ENCODE data around the gene FRK. TPM values are rescaled to one million over a fixed set of nuclear protein-coding genes. Genes with fewer than 3 reads are reported as not detected.

Gene FRK
- total and polyA plus RNA-seq, 8 donors, result 3.1 to 16.1 (median 4.5) TPM

DNA sequence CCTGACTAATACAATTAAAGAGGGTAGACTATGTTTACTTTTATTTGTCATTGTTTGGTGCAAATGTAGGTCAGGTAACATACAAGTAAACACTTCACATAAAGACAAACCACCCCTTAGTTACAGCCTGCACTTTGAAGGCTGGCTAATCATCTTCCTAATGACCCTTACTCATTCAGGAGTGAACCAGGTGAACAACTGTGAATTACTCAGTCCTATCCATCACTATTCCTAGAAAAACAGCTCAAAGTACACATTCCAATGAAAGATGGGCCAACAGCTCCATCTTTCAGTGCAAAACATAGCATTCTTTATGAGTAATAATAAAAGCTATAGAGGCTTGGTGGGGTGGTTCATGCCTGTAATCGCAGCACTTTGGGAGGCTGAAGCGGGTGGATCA, 78.2 kb downstream of the FRK start:
- no peaks in the 10 kb centered on the region for H3K27me3 ChIP-seq
- intact Hi-C loops (cut with DNase I), result no loop called here
- no peaks in the 10 kb centered on the region for H3K4me1 ChIP-seq
- no peak for DNase-seq
- H3K36me3 ChIP-seq, result no peaks in the 10 kb centered on the region
- no peak for ATAC-seq
- no peaks in the 10 kb centered on the region for H3K9me3 ChIP-seq
- no peak overlapping the region for H3K4me3 ChIP-seq
- no peak overlapping the region for H3K27ac ChIP-seq
- TF ChIP-seq, protein P1, sequence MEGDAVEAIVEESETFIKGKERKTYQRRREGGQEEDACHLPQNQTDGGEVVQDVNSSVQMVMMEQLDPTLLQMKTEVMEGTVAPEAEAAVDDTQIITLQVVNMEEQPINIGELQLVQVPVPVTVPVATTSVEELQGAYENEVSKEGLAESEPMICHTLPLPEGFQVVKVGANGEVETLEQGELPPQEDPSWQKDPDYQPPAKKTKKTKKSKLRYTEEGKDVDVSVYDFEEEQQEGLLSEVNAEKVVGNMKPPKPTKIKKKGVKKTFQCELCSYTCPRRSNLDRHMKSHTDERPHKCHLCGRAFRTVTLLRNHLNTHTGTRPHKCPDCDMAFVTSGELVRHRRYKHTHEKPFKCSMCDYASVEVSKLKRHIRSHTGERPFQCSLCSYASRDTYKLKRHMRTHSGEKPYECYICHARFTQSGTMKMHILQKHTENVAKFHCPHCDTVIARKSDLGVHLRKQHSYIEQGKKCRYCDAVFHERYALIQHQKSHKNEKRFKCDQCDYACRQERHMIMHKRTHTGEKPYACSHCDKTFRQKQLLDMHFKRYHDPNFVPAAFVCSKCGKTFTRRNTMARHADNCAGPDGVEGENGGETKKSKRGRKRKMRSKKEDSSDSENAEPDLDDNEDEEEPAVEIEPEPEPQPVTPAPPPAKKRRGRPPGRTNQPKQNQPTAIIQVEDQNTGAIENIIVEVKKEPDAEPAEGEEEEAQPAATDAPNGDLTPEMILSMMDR (IDR thresholded peaks at IDR 0.05), result no peak

DNA sequence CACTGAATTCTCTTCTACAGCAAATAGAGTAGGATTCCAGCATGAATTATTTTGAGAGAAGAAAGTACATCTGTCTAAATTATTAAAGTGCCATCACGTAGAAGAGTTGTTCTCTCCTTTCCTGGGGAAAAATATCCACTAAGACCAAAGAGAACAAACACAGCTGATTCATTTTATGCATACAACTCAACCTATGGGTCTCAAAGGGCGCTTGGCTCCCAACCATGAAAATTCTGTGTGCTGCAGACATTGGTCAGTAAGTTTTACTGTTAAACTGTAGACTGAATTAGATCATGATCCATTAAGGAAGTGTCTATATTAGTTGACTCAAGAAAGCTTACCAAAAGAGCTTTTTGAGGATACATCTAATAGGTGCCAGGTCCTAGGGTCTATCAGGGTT, 83.5 kb downstream of the FRK start:
- H3K27me3 ChIP-seq, result no peaks in the 10 kb centered on the region
- intact Hi-C loops (cut with DNase I), result no loop called here
- H3K4me3 ChIP-seq, result no peak overlapping the region
- TF ChIP-seq, protein P1 (IDR thresholded peaks at IDR 0.05), result no peak
- H3K9me3 ChIP-seq, result no peaks in the 10 kb centered on the region
- DNase-seq, result no peak
- H3K27ac ChIP-seq, result no peak overlapping the region
- no peaks in the 10 kb centered on the region for H3K4me1 ChIP-seq
- no peaks in the 10 kb centered on the region for H3K36me3 ChIP-seq
- no peak for ATAC-seq

DNA sequence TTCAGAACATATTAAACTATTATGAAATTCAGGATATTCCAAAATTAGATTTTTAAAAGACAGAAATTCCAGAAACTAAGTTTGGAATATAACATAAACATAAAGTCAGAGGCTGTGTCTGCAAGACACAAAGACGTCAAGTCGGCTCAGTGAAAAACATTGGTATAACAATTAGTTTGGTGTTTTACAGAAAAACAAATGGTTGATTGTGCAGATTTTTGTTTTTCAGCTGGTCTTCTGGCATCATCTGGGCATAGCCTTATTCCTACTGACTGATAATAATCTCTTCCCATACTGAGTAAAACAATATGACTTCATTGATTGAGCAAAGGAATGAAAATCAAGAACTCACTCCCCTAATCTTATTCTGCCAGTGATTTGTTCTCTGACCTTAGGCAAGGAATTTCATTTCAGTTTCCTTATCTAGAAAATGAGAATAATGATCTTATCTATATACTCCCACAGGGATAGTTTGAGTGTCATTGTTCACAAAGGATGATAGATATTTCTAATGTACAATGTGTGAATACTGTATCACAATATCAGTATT, 84.3 kb downstream of the FRK start:
- no peak for DNase-seq
- Histone ChIP-seq H3K4me1 (no peaks in the 10 kb centered on the region), H3K27ac (no peak overlapping the region), H3K27me3 (no peaks in the 10 kb centered on the region), H3K36me3 (no peaks in the 10 kb centered on the region), H3K9me3 (no peaks in the 10 kb centered on the region), H3K4me3 (no peak overlapping the region)
- intact Hi-C loops (cut with DNase I), result no loop called here
- TF ChIP-seq, protein P1 (IDR thresholded peaks at IDR 0.05), result no peak
- ATAC-seq, result no peak

DNA sequence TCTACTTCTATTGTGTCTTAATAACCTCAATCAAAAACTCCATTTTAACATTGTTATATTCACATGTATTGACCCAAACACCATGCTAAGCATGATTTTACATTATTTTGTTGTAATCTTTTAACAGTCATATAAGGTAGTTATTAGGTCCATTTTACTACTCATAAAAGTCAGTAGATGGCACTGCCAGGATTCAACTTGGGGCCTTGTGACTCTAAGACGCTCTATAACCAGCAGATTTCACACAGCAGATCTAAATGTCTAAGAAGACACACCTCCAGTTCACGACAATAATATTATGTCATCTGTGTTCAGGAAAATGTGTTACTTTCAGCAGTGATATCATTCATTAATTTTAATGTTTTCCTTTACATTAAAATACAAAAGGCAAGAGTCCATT, 88.0 kb downstream of the FRK start:
- no peaks in the 10 kb centered on the region for H3K27me3 ChIP-seq
- H3K4me3 ChIP-seq, result no peak overlapping the region
- no peaks in the 10 kb centered on the region for H3K9me3 ChIP-seq
- intact Hi-C loops (cut with DNase I), result no loop called here
- TF ChIP-seq, protein P1 (IDR thresholded peaks at IDR 0.05), result no peak
- H3K27ac ChIP-seq, result no peak overlapping the region
- ATAC-seq (no peak), DNase-seq (no peak)
- no peaks in the 10 kb centered on the region for H3K36me3 ChIP-seq
- H3K4me1 ChIP-seq, result no peaks in the 10 kb centered on the region

DNA sequence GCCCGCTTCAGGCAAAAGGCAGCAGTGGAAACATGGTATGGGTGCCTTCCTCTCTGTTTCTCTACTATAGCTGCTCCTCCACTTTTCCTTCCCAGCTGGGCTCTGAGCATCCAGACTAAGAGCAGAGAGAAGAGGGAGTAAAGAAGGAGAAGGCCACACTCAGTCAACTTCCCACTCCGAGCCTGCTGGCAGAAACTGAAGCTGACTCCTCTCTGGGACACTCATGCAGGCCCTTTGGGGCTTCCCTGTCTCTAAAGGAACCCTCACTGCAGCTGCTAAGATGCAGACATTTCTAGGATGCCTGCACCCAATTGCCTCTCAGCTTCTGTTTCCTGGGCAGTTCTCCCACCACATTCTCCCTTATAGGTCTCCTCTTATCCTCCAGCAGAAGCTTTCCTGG, 88.9 kb downstream of the FRK start:
- TF ChIP-seq, protein P1 (IDR thresholded peaks at IDR 0.05), result no peak
- ATAC-seq (no peak), DNase-seq (no peak)
- intact Hi-C loops (cut with DNase I), result no loop called here
- Histone ChIP-seq H3K27ac (no peak overlapping the region), H3K9me3 (no peaks in the 10 kb centered on the region), H3K4me3 (no peak overlapping the region), H3K4me1 (no peaks in the 10 kb centered on the region), H3K36me3 (no peaks in the 10 kb centered on the region), H3K27me3 (no peaks in the 10 kb centered on the region)

Data from left lung (tissue), 10 donors.